GM18520 (cell line): ENCODE measurements around the gene DFFB.

Experiments used
- ATAC-seq: cut with Tn5 transposase; IDR thresholded peaks from one replicate; pipeline ENCODE4 v1.9.1; 2021; ENCODE audit not compliant: unreplicated experiment

Gene DFFB

GRCh38 chr1:3828391-3828790 is 28.9 kb upstream of the DFFB start:
- no peak for ATAC-seq

GRCh38 chr1:3831689-3832088 is 25.6 kb upstream of the DFFB start:
- ATAC-seq = no peak

GRCh38 chr1:3834701-3835100 is 22.6 kb upstream of the DFFB start:
- no peak for ATAC-seq

GRCh38 chr1:3836421-3836820 is 20.9 kb upstream of the DFFB start:
- ATAC-seq = no peak

- no peak for ATAC-seq
Observed at GRCh38 chr1:3837200-3837599, 20.1 kb upstream of the DFFB start.

- ATAC-seq = no peak
Observed at GRCh38 chr1:3837685-3838084, 19.6 kb upstream of the DFFB start.

- no peak for ATAC-seq
Observed at GRCh38 chr1:3838788-3839187, 18.5 kb upstream of the DFFB start.

- no peak for ATAC-seq
Observed at GRCh38 chr1:3841491-3841890, 15.8 kb upstream of the DFFB start.

GRCh38 chr1:3842912-3843311 is 14.4 kb upstream of the DFFB start:
- ATAC-seq = no peak

- ATAC-seq = no peak
Observed at GRCh38 chr1:3846541-3846940, 10.7 kb upstream of the DFFB start.

- ATAC-seq = no peak
Observed at GRCh38 chr1:3847081-3847480, 10.2 kb upstream of the DFFB start.

GRCh38 chr1:3850857-3851256 is 6.4 kb upstream of the DFFB start:
- no peak for ATAC-seq

- ATAC-seq = no peak
Observed at GRCh38 chr1:3851292-3851691, 6.0 kb upstream of the DFFB start.

GRCh38 chr1:3852091-3852490 is 5.2 kb upstream of the DFFB start:
- no peak for ATAC-seq

- no peak for ATAC-seq
Observed at GRCh38 chr1:3852711-3853485, 4.4 kb upstream of the DFFB start.

- no peak for ATAC-seq
Observed at GRCh38 chr1:3857791-3858129, 484 bp downstream of the DFFB start.

- ATAC-seq = no peak
Observed at GRCh38 chr1:3858231-3858981, 1.1 kb downstream of the DFFB start.

GRCh38 chr1:3863231-3863935 is 6.1 kb downstream of the DFFB start:
- ATAC-seq = no peak

GRCh38 chr1:3864884-3865283 is 7.6 kb downstream of the DFFB start:
- ATAC-seq = no peak

GRCh38 chr1:3865606-3866160 is 8.4 kb downstream of the DFFB start:
- ATAC-seq = no peak

GRCh38 chr1:3868464-3869006 is 11.3 kb downstream of the DFFB start:
- ATAC-seq = no peak
